ENCODE data around the gene SMU1. TPM values are rescaled to one million over a fixed set of nuclear protein-coding genes. Genes with fewer than 3 reads are reported as not detected.

The SMU1 gene
- total RNA-seq, 3 donors from 2014 or later, result 15.5 to 23.6 (median 17.1) TPM

GRCh38 chr9:33051144-33051543 is 25.3 kb downstream of the SMU1 start:
- ATAC-seq (no peak), DNase-seq (no peak)
- H3K4me3 ChIP-seq, result no peak overlapping the region
- H3K4me1 ChIP-seq (ENCODE audit: low read depth), result no peaks in the 10 kb centered on the region
- peaks cover 10% of the 10 kb centered on the region for H3K36me3 ChIP-seq (ENCODE audit: low read depth)
- no peak for TF ChIP-seq CTCF (IDR thresholded peaks at IDR 0.05)
- H3K9me3 ChIP-seq, result no peaks in the 10 kb centered on the region
- intact Hi-C loops (cut with DNase I, micrococcal nuclease), result no loop called here

GRCh38 chr9:33049680-33050361 is 26.7 kb downstream of the SMU1 start:
- no peaks in the 10 kb centered on the region for H3K9me3 ChIP-seq
- DNase-seq (no peak), ATAC-seq (no peak)
- intact Hi-C loops (cut with DNase I, micrococcal nuclease), result no loop called here
- H3K4me1 ChIP-seq (ENCODE audit: low read depth), result no peaks in the 10 kb centered on the region
- no peak overlapping the region for H3K4me3 ChIP-seq
- no peak for TF ChIP-seq CTCF (IDR thresholded peaks at IDR 0.05)
- H3K36me3 ChIP-seq (ENCODE audit: low read depth), result no peaks in the 10 kb centered on the region

GRCh38 chr9:33048054-33048465 is 28.4 kb downstream of the SMU1 start:
- no peaks in the 10 kb centered on the region for H3K36me3 ChIP-seq (ENCODE audit: low read depth)
- no peak for ATAC-seq
- no peaks in the 10 kb centered on the region for H3K9me3 ChIP-seq
- TF ChIP-seq CTCF (IDR thresholded peaks at IDR 0.05), result no peak
- H3K4me3 ChIP-seq, result no peak overlapping the region
- intact Hi-C loops (cut with DNase I, micrococcal nuclease), result no loop called here
- H3K4me1 ChIP-seq (ENCODE audit: low read depth), result peaks cover 6% of the 10 kb centered on the region
- DNase-seq, result no peak

GRCh38 chr9:33046061-33046460 is 30.4 kb downstream of the SMU1 start:
- intact Hi-C loops (cut with DNase I, micrococcal nuclease), result no loop called here
- Histone ChIP-seq H3K9me3 (no peaks in the 10 kb centered on the region), H3K36me3 (ENCODE audit: low read depth) (no peaks in the 10 kb centered on the region), H3K4me3 (no peak overlapping the region), H3K4me1 (ENCODE audit: low read depth) (peaks cover 6% of the 10 kb centered on the region)
- no peak for TF ChIP-seq CTCF (IDR thresholded peaks at IDR 0.05)
- ATAC-seq (no peak), DNase-seq (no peak)

- Histone ChIP-seq H3K4me3 (peak overlapping the region; percentile 1), H3K9me3 (no peaks in the 10 kb centered on the region), H3K4me1 (ENCODE audit: low read depth) (peaks cover 6% of the 10 kb centered on the region), H3K36me3 (ENCODE audit: low read depth) (no peaks in the 10 kb centered on the region)
- intact Hi-C loops (cut with DNase I, micrococcal nuclease), result no loop called here
- DNase-seq, result peak in 2 of 3 donors; percentile 50 to 60
- no peak for TF ChIP-seq CTCF (IDR thresholded peaks at IDR 0.05)
- peak; percentile 78 for ATAC-seq
Observed at GRCh38 chr9:33044677-33045282, 31.7 kb downstream of the SMU1 start.
